NK-92 (cell line): Measurements from ENCODE around the gene HDAC3.
"Not testable (repeated sequence)": the region's sequence is repeated elsewhere in the genome, so short reads cannot be mapped to it uniquely, and the experiment has no call there.

ENCODE experiments used
- DNase-seq: peaks from one replicate; lab custom pipeline; 2025; ENCODE audit not compliant: unreplicated experiment; lab: John Stamatoyannopoulos, UW

HDAC3 gene

DNA sequence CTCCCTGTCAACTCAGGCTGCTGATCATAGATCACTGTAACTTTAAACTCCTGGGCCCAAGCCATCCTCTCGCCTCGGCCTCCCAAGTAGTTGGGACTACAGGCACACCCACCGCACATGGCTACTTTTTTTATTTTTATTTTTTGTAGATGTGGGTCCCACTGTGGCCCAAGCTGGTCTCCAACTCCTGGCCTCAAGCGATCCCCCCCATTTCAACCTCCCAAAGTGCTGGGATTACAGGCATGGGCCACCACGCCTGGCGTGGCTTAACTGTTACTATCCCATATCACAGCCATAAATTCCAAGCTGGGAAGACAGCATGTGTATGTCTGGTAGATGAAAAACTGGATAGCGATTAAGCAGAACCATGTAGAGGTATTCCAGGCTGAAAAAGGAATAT lies 1.0 kb downstream of the HDAC3 start:
- DNase-seq = no peak

DNA sequence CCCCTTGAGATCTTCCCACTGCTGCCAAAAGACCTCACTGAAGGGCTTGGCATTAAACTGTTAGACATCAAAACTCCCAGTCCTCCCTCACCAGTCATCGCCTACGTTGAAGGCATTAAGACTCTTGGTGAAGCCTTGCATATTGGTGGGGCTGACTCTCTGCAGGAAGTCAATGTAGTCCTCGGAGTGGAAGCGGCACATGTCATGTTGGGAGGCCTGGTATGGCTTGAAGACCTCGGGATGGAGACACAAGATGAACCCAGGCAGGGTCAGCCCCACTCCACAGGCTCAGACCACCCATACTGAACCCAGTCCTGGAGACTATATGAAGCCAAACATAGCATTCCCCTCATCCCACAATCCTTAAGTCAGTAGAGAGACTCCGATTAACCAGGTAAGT lies 1.9 kb downstream of the HDAC3 start:
- no peak for DNase-seq

DNA sequence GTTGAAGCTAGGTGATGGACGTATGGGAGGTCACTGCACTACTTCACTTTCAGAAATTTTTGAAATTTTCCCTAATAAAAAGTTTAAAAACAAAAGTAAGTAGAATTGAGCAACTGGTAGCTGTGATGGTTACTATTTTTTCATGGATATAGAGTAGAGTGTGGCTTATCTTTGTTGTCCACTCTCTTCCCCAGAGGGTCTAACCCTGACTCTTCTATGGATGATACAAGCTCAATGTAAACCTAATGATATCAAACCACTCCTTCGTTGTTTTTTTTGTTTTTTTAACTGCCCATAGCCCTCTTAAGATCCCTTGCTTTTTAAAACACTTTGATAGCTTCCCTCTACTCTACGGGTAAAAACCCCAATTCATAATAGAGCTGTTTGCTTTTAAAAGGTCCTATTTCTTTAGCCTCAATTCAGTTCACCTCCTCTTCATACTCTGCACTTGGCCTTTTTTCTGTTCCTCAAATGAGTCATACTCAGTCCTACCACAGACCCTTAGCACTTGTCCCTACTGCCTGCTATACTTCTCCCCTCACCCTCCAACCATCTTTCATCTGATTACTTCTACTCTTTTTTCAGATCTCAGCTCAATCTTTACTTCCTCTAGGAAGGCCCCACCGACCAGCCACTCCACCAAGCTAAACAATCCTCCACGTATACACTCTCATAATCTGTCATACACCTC lies 2.6 kb downstream of the HDAC3 start:
- no peak for DNase-seq

DNA sequence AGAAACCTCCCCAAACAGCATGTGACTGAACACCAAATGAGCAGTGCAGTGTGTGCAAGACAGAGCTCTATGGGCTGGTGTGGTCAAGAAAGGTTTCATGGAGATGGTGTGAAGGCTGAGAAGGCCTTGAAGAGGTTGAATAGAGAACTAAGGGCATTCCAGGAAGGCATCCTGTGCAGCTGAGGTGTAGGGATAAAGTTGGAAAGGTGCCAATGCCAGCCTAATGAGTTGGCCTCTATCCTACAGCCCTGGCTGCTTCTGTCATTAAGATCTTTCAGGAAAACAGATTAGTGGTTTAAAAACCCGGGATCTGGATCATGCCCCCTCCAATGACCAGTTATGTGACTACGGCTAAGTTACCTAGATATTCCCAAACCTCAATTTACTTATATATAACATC lies 4.0 kb downstream of the HDAC3 start:
- no peak for DNase-seq

DNA sequence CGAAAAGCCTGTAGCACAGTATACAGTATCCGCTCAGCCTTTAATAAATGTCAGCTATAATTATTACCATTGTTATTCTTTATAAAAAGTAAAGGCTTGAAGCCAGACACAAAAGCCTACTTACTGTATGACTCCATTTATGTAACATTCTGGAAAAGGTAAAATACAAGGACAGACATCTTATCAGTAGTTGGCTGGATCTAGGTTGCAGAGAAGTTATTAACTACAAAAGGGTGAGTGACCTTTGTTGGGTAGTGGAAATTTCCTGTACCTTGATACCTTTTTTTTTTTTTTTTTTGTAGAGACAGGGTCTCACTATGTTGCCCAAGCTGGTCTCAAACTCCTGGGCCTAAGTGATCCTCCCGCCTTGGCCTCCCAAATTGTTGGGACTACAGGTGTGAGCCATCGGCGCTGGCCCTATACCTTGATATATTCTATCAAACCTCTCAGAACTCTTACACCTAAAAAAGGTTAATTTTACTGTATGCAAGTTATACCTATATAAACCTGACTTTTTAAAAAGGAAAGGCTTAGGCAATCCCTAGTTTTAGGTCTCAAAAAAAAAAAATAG lies 6.0 kb downstream of the HDAC3 start:
- no peak for DNase-seq

DNA sequence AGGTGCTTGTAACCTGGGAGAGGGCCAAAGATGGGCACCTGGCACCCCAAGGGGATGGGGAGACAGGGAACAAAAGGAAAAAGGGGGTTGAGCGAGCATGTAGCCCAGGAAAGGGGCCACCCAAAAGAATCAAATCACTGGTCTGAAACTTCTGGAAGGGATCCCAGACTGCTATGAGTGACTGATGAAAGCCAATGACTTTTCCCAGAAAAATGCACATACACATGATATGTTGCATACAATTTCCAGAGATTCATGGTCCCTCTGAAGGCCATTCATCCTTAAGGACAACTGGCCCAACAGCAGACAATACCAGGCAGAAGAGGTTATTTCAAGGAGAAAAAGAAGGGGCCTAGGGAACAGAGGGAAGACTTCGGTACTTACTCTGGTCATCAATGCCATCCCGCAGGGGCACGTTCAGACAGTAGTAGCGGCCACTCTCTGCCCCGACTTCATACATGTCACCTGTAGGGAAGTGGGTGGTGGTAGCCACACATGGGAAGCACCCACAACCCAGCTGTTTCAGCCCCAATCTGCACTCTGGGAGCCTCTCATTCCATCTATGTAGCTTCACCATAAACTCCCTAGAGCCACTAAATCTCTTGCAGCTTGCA lies 8.4 kb downstream of the HDAC3 start:
- DNase-seq = no peak

DNA sequence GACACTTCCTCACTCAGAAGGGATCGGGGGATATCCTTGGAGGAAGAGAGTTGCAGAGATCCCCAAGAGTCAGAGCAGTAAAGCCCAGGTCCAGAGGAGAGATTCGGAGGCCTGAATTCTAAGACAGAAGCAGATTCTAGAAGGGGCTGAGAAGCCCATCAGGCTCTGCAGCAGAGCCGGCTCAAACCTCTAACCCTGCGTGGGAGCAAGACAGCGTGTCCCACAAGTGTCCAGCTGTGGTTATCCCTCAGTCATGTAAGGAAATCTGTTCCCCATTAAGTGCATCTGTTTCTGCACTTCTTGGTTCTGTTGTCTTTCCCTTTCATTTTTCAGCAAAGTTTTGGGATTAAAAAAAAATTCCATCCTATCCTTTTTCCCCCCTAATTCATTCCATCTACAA lies 13.0 kb downstream of the HDAC3 start:
- no peak for DNase-seq

DNA sequence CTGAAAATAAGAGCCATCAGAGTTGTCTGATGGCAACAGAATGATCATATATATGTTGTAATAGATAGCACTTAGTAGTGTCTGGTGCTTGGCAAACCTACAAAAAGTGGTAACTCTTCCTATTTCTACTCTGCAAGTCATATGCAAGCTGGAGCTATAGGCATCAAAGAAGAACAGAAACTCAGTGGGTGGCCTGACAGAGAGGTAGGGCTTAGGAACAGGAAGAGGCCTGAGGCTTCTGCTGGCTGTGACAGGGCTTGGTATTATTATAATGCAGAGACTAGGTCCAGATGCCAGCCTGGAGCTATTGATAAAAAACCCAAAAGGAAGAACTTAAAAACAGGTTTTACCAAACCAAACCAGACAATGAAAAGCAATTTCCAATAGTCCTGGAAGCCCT lies 13.5 kb downstream of the HDAC3 start:
- no peak for DNase-seq

DNA sequence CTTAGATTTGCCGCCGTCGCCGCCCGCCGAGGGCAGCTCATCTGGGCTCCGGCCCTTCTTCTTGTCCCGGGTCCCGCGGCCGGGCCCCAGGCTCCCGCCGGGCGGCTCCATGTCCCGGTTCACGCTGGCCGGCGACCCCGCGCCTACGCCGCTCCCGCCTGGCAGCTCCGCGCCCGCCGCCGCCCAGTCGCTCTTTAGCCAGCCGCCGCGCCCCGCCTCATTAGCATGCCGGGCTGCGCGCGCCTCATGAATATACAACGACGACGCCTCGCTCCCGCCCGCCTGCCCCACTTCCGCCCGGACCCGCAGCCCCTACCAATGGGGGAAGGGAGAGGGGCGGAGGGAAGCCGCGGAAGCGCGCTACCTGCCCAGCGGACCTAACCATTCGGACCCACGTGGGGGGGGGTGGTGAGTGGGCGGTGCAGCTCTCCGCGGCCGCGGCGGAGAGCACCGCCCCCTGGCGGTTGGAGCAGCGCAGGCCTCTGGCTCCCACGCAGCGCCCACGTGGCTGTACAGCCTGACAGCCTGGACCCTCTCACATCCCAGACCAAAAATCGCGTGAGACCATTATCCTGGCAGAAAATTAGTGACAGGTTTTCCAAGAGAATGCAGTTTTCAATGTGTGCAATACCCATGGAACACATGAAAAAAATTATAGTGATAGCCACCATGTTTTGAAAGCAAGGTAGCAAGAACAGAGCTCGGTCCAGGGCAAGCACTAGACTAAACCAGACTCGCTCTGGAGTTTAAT lies 17.7 kb downstream of the HDAC3 start, which contains the start of gene DIAPH1:
DIAPH1 (minus strand) TSS at position 197 of the 751 bp plus-strand sequence; CDS start at position 111, 86 bp downstream.
- peak; percentile 87 for DNase-seq

DNA sequence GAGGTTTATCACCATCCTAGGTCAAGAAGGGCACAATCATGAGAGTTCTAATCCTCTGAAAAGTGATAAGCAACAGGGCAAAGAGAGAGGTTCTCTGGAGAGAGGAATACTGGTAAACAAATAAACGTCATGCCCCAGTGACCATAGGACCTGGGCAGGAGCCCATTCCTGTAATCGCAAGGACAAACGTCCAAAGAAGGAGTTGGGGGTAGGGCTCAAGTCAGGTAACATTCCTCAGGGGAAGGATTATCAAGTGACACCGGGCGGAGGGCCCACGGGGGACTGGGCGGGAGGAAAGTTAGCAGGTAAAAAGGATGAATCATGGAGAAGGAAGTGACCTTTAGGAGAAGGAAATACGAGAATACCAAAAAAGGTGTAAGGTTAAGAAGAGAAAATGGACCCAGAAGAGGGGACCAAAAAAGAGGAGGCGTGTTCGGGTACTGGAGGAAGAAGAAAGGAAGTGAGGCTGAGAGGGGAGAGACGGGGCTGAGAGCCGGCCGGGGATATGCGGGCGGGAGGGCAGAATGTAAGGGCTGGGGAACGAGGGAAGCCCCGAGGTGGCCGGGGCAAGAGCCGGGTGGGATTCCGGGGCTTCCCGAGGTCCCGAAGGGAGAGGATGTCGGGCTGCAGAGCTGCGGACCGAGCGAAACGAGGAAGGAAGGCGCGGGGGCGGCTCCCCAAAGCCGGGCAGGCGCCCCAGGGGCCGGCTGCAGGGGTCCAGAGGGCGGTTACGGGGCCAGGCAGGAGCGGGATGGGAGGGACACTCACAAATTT lies 18.4 kb downstream of the HDAC3 start:
- no peak for DNase-seq

DNA sequence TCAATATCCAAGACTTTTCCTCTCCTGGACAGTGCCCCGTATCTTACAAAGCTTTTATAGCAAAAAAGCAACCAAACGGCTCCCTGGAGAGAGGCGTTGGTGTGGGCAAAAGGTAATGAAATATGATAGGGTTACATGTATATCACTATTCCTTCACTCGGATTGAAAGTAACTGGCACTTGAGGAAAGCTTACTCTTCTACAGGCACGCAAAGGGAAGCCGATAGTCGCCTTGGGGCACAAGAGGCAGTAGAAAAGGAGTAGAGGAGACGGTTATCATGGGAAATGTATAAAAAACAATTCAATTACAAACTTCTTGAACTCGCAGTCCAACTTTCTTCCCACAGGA lies 19.0 kb downstream of the HDAC3 start:
- no peak for DNase-seq

DNA sequence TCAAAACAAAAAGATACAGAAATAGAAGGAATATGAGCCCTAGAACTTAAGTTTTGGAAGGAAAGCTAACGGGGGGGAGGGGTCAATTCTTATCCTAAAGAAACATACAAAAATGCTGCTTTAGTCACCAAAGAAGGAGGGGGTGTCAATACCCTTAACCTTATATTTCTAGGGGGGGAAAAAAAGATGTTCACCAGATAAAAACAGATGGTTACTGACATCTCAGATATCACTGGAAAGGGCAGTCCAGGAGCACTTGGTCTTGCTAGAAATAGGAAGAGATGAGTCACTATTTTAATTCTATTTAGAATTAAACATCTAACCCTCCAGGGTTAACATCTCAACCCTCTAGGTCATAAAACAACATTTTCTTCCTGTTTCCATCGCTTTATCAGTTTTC lies 19.5 kb downstream of the HDAC3 start:
- no peak for DNase-seq

DNA sequence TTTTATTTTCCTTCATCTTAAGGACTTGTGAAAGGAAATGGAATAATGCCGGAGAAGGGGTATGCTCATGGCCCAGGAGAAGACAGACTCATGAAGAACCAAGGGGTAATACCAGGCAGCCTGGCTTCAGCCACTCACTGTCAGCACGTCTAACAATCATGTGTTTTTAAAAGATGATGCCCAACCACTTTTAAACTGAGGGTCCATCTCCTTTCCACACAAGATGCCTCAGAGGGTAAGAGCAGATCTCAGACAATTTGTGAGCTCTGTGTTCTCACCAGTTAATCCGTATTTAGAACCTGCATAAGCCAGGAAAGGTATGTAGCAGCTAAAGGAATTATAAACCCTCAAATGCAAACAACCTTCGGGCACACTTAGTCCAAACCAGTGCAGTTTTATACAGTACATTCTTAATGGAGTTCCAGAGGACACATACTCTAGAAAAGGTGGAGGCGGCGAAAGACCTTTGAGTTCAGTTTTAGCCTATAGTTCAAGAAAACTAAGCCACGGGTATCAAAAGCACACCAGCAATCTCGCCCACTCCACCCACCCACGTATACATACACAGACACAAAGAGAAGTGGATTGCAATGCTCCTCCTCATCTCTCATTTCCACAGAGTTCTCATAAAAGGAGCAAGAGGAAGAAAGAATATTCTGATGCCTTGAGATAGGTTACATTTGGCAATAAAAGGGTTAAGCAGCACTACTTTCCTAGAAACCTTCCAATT lies 20.5 kb downstream of the HDAC3 start:
- no peak for DNase-seq

DNA sequence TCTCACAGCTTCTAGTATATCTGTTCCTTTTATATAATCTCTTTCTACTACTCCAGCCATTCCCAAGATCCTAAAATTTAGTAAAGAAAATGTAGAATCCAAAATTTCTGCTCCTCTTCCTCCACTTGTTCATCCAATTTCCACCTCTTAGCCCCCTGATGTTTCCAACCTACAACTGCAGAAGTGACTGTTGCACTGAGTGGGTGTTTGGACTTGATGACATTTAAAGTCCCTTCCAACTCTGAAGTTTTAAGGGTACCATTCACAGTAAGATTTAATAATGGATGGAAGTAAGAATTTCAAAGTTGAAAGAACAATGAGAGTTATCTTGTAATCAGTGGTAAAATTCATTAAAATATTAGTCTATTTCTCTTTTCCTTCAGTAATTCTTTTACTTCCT lies 23.3 kb downstream of the HDAC3 start:
- no peak for DNase-seq

DNA sequence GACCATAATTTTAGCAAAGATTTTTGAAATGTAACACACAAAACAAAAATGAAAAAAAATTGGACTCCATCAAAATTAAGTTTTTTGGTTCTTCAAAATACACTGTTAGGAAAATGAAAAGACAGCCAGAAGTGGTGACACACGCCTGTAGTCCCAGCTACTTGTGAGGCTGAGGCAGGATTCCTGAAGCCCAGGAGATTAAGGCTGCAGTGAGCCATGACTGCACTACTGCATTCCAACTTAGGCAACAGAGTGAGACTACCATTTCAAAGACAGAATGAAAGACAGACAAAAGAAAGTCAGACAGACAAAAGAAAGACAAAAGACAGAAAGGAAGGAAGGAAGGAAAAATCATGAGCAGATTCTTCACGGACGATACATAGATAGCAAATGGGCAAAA lies 25.4 kb downstream of the HDAC3 start:
- DNase-seq = no peak

DNA sequence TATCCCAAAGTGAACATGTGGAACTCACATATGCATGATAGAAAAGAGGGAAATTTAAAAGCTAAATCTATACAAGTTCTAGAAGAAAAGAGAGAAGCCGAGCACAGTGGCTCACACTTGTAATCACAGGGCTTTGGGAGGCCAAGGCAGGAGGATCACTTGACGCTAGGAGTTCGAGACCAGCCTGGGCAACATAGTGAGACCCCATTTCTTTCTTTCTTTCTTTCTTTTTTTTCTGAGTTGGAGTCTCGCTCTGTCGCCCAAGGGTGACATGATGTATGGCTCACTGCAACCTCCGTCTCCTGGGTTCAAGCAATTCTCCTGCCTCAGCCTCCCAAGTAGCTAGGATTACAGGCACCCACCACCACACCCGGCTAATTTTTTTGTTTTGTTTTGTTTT lies 26.7 kb downstream of the HDAC3 start:
- DNase-seq = not testable (repeated sequence)

DNA sequence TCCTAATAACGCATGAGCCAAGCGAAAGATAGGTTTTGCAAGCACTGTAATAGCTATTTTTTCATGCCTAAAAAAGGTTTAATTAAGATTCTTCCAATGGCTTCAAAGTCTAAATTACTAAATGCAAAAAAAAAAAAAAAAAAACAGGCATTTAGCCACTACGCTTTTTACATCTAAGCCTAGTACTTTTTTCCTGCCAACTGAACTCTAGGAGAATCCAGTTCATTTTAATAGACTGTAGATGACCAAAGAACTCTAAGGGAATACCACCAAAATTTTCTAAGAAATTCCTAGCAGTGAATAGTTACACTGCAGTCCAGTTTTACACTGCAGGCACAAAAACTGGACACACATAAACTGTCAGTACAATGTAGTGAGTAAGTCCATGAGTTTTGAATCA lies 27.6 kb downstream of the HDAC3 start:
- DNase-seq = no peak

DNA sequence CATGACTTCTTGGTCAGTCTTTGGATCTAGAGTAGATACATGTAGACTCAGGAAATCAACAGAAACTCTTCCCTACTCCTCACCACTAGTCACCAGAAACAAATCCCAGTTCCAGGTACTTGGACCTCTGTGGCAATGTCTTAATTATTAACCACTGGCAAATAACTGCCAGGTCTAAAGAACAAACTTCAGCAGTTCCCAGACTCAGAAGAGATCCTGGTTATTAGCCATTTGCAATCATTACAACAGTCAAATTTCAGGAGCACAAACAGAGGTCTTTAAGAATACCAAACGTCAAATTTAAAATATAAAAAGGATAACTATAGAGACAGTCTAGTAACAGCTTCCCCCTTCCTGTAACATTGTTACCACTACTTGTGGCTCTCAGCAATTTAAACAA lies 28.1 kb downstream of the HDAC3 start:
- DNase-seq = no peak

DNA sequence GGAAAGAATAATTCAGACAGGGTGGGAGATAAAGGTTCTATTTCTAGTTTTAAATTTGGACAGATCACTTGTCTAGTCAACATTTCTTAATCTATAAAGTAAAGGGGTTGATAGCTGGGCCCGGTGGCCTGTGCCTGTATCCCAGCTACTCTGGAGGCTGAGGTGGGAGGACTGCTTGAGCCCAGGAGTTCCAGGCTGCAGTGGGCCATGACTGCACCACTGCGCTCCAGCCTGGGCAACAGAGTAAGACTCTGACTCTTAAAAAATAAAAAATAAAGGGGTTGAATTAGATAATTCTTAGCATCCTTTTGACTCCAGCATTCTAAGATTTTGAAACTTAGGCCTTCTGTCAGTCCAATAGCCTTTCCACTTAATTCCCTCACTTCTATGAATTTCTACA lies 28.6 kb downstream of the HDAC3 start:
- no peak for DNase-seq

DNA sequence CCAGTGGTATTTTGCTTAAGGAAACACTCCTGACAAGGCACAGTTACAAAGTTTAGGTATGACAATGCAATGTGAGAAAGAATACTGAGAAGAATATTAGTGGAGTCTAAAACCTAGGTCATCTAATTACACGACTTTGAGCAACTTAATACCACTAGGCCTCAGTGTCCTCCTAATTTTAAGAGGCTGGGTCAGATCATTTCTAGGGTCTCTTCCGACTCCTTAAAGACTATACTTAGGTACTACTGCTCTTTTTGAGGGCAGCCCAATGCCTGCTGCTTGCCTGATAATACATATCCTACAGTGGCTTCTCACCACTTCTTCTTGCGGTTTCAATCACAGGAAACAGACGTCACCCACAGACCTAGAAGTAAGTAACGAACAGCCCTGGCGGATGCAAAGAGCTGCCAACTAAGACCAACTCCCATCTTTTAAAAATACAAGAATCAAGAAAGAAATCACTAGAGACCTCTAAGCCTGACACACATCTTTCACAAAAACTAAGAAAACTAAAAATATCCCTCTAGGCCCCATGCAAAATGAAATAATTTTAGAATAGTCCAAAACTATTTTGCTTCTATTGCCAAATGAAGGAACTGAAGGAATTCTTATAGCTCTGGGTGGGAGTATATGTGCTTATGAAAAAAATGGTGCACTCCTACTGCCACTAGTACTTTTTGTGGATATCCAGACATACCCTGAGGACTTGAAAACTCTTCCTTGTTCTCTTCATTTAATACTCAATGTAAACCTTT lies 30.9 kb downstream of the HDAC3 start:
- DNase-seq = no peak
